ENCODE results near the gene LACRT.

LACRT gene

GRCh38 chr12:54598970-54599369, 35.7 kb downstream of the LACRT start:
- DNase-seq, result no peak

DNA sequence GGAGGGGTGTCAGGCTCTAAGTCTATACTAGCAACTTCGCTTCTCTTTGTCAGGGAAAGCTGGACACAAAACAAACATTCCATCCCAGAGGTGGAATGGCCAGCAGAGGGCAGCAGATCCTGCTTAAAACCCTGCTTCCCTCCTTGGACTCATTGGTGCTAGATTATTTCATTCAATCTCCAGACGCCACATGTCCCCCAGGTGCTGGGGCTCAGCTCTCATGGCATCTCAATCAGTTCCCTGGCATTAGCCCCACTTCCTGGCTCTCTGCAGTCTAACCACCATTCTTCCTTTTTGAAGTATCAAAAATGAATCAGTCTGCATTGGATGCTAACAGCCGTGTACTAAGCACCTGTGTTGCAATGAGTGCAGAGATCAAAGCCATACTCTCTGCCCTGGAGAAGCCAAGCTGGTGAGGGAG, 38.2 kb downstream of the LACRT start:
- DNase-seq, result peak in 1 of 2 experiments; percentile 52

DNA sequence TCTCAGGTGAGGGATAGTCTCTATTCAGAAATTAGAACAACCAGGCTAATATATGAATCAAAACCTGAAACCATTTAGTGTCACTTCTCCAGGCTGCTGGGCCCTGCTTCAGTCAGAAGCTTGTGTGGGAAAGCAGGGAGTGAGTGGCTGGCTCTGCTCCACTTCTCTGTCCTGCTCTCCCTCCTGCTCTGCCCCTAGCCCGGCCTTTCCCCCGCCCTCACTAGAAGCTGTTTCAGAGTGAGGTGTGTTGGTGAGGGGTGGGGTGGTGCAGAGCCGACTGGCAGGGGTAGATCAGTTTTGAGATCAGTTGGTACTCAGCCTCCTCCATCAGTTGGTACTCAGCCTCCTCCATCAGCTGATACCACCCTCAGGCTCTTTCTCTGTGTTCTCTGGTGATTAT, 39.2 kb downstream of the LACRT start:
- no peak for DNase-seq

DNA sequence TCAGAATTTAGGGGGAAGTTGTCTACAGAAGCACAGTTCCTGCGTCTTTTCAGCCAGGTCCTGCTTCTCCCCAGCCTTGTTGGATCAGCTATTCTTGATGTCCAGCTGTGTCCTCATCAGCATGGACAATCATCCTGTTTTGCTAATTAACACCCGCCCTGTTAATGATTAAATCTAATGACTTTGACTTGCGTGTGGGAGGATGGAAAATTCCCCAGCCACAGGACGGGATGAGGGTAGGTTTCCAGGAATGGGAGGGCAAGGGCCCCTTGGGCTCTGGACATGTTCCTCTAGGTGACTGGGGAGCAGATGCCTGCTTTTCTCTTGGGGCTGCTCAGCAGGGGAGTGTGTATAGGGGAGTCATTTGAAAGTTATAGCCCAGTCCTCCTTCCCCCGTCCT, 41.0 kb downstream of the LACRT start:
- no peak for DNase-seq

- DNase-seq, result no peak
These were observed 41.6 kb downstream of the LACRT start for GRCh38 chr12:54593135-54593534.

- no peak for DNase-seq
These were observed 42.4 kb downstream of the LACRT start for GRCh38 chr12:54592316-54592715.

GRCh38 chr12:54590978-54591591, 43.6 kb downstream of the LACRT start:
- DNase-seq, result no peak

- DNase-seq, result no peak
These were observed 44.7 kb downstream of the LACRT start for GRCh38 chr12:54589964-54590363.

DNA sequence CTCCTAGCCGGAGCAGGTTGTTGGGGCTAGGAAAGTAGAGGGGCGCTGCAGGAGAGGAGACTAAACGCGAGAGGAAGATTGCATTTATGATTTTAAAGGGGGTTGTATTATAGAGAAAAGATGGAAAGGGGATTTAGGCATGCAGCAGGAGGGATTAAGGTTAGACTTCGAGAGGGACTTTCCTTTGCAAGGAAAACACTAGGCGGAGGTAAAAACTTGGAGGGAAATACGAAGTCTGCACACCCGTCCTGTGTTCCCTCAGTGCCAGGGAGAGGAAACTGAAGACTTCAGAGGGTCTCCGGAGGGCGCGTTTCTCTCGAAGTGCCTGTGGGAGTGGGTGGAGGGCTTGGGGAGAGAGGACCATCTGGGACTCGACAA, 45.8 kb downstream of the LACRT start:
- DNase-seq, result no peak

- no peak for DNase-seq
These were observed 46.4 kb downstream of the LACRT start, which contains the start of gene PPP1R1A for GRCh38 chr12:54588110-54588889. PPP1R1A (minus strand) TSS chr12:54588659; CDS start chr12:54588488, 171 bp downstream.

DNA sequence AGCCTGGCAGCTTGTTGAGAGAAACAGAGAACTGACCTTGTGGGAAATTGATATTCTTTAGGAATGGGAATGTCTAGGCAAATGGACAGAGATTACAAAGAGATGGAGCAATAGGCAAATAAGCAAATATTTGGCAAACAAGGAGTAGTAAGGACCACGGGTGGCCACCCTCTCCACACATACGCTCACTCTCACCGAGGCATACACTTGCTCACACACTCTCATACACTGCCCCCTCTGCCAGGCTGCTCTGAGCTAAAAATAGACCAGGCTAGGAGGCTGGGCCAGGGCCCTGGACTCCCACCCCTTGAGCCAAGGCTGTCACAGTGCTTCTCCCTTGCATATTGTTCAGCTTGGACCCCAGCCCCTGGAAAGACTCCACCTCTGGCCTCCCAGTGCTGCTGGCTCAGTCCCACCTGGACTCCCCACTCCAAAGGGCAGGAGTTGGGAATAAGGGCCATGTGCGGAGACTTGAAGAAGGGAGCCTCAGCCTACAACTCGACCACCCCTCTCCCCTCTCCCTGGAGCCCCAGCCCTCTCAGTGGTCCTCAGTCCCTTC, 47.3 kb downstream of the LACRT start:
- no peak for DNase-seq

DNA sequence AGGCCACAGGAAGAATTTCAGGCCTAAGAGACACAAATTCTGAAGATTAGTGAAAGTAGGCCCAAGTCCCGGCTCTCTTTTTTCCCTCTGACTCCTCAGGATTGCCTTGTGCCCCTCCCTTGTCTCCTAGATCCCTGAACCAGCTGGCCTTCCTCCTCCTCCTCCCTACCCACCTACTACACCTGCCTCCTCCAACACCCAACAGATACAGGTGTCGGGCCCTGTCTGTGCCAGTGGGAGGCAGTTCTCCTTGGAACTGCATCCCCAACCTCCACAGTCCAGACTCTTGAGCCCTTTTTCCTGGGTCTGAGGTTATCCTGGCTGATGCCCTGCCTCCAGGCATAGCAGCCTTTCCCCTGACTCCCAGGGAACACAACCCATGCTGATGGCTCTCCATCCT, 48.1 kb downstream of the LACRT start:
- DNase-seq, result no peak

GRCh38 chr12:54585243-54585642, 49.5 kb downstream of the LACRT start:
- no peak for DNase-seq

GRCh38 chr12:54584128-54584527, 50.6 kb downstream of the LACRT start:
- DNase-seq, result no peak

GRCh38 chr12:54583726-54584125, 51.0 kb downstream of the LACRT start:
- DNase-seq, result no peak

DNA sequence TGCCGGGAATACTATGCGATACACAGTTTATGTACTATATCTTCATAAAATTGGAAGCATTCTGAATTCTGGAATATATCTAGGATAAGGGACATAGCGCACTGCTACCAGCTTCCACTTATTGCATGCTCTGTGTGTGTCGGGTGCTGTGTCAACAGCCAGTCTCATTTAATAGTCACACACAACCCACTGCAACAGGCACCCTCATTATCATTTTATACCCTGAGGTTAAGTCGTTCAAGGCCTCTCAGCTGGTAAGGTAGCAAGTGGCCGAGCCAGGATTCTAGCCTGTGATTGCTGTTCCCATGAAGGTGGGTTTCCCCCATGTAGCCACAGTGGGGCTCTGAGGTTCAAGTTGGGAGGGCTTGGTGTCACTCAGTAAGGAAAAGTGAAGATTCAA, 53.3 kb downstream of the LACRT start:
- no peak for DNase-seq
